ENCODE measurements around the gene PEAK1. TPM values are rescaled to one million over a fixed set of nuclear protein-coding genes. Genes with fewer than 3 reads are reported as not detected.

The PEAK1 gene
- total and polyA plus RNA-seq, 10 of the 15 experiments (the other 5 are each of a cell fraction or from before 2014, with no cell fraction given) = 0.62 to 24.2 (median 11.2) TPM

GRCh38 chr15:77075528-77075927 lies 344.4 kb downstream of the PEAK1 start:
- H3K4me1 ChIP-seq (ENCODE audit: control insufficient read depth, insufficient read depth, low read length) = peaks cover 3% of the 10 kb centered on the region; the same call in 1 of the 2 replicates
- no peak overlapping the region for H3K4me3 ChIP-seq
- H3K9ac ChIP-seq (ENCODE audit: control insufficient read depth, insufficient read depth, low read length) = no peak overlapping the region
- no peaks in the 10 kb centered on the region; a peak in 1 of 4 replicates for H3K27me3 ChIP-seq (replicated peaks in 1 of 2; ENCODE audit: control insufficient read depth in 2 of 2, insufficient read depth in 2 of 2, low read length in 1 of 2)
- H3K27ac ChIP-seq (ENCODE audit: control insufficient read depth, insufficient read depth) = no peak overlapping the region
- TF ChIP-seq SIX5 (IDR thresholded peaks at IDR 0.05; ENCODE audit: low read depth, low read length, severe bottlenecking) = no peak
- TF ChIP-seq MEF2A (IDR thresholded peaks at IDR 0.05; ENCODE audit: insufficient read depth, low read depth, low read length) = no peak
- no peak for TF ChIP-seq CHD4 (IDR thresholded peaks at IDR 0.05)
- TF ChIP-seq RBBP5 (conservative IDR thresholded peaks at IDR 0.05) = no peak
- no peak for TF ChIP-seq CHD2 (IDR thresholded peaks at IDR 0.05; ENCODE audit: borderline replicate concordance, low read depth, low read length)
- no peak for TF ChIP-seq NR2C2 (IDR thresholded peaks at IDR 0.05; ENCODE audit: borderline replicate concordance, control insufficient read depth, insufficient read length, low read depth)
- no peak for TF ChIP-seq SPI1 (IDR thresholded peaks at IDR 0.05; ENCODE audit: borderline replicate concordance, insufficient read depth, low read depth, low read length)
- no peak for TF ChIP-seq ETV6 (conservative IDR thresholded peaks at IDR 0.05 in 1 of 2, IDR thresholded peaks at IDR 0.05 in 1 of 2; ENCODE audit: borderline replicate concordance in 1 of 2, low read depth in 1 of 2)
- no TSS peak for BruUV-seq (replicated peaks)
- CTCF ChIA-PET = interaction anchor here (0.6 to 1.3 kb wide), 2 partner anchors 9 to 424 kb away, joined by 3 read pairs; no protein-coding TSS in a partner anchor
- ATAC-seq (no peak), FAIRE-seq (no peak), DNase-seq (ENCODE audit: low read depth, low spot score) (no peak)
- H4K20me1 ChIP-seq (ENCODE audit: control insufficient read depth, insufficient read depth) = no peaks in the 10 kb centered on the region
- H3K36me3 ChIP-seq (ENCODE audit: control insufficient read depth in 2 of 2, insufficient read depth in 2 of 2, low read length in 1 of 2) = no peaks in the 10 kb centered on the region
- peaks cover 3% of the 10 kb centered on the region for H3K79me2 ChIP-seq (ENCODE audit: control insufficient read depth, insufficient read depth, low read length)
- in situ Hi-C loops (cut with MboI) = no loop called here
- RAD21 ChIA-PET (ENCODE audit: unreplicated experiment) = no interaction called here
- SMC1A ChIA-PET (ENCODE audit: uncharacterized antibody, unreplicated experiment) = no interaction called here
- 67% methylated on average over 9 of the region's 9 CpGs for WGBS (ENCODE audit: insufficient coverage, insufficient replicate concordance, low lambda C conversion rate, missing lambda C conversion rate)
- H3K9me3 ChIP-seq (replicated peaks; ENCODE audit: control insufficient read depth, insufficient read depth, low read length) = no peaks in the 10 kb centered on the region
- no peak overlapping the region for H2AFZ ChIP-seq (ENCODE audit: control insufficient read depth, low read depth, low read length)
- H3K4me2 ChIP-seq (ENCODE audit: control insufficient read depth, insufficient read depth) = no peak overlapping the region
- POLR2A ChIA-PET = no interaction called here
- intact Hi-C loops (cut with micrococcal nuclease; ENCODE audit: unreplicated experiment) = no loop called here

- peaks cover 10% of the 10 kb centered on the region; the same call in 1 of the 2 replicates for H3K4me1 ChIP-seq (ENCODE audit: control insufficient read depth, insufficient read depth, low read length)
- DNase-seq (ENCODE audit: low read depth, low spot score) (no peak), ATAC-seq (no peak), FAIRE-seq (no peak)
- no peak overlapping the region for H3K9ac ChIP-seq (ENCODE audit: control insufficient read depth, insufficient read depth, low read length)
- BruUV-seq (replicated peaks) = no TSS peak
- H3K4me3 ChIP-seq = no peak overlapping the region
- WGBS (ENCODE audit: insufficient coverage, insufficient replicate concordance, low lambda C conversion rate, missing lambda C conversion rate) = 58% methylated on average over 2 of the region's 2 CpGs
- CTCF ChIA-PET = interaction anchor here (1.1 kb wide), 1 partner anchor 104 kb away, joined by 3 read pairs; no protein-coding TSS in a partner anchor
- SMC1A ChIA-PET (ENCODE audit: uncharacterized antibody, unreplicated experiment) = interaction anchor here (1.0 to 1.2 kb wide), 3 partner anchors 14 to 42 kb away, joined by 3 to 4 read pairs (median 3); no protein-coding TSS in a partner anchor
- POLR2A ChIA-PET = no interaction called here
- no peak overlapping the region for H3K27ac ChIP-seq (ENCODE audit: control insufficient read depth, insufficient read depth)
- H3K27me3 ChIP-seq (replicated peaks in 1 of 2; ENCODE audit: control insufficient read depth in 2 of 2, insufficient read depth in 2 of 2, low read length in 1 of 2) = no peaks in the 10 kb centered on the region; a peak in 1 of 4 replicates
- in situ Hi-C loops (cut with MboI) (no loop called here), intact Hi-C loops (cut with micrococcal nuclease; ENCODE audit: unreplicated experiment) (no loop called here)
- H3K36me3 ChIP-seq (ENCODE audit: control insufficient read depth in 2 of 2, insufficient read depth in 2 of 2, low read length in 1 of 2) = no peaks in the 10 kb centered on the region
- H3K9me3 ChIP-seq (replicated peaks; ENCODE audit: control insufficient read depth, insufficient read depth, low read length) = no peaks in the 10 kb centered on the region
- H3K4me2 ChIP-seq (ENCODE audit: control insufficient read depth, insufficient read depth) = no peak overlapping the region
- H2AFZ ChIP-seq (ENCODE audit: control insufficient read depth, low read depth, low read length) = no peak overlapping the region
- RAD21 ChIA-PET (ENCODE audit: unreplicated experiment) = no interaction called here
- H3K79me2 ChIP-seq (ENCODE audit: control insufficient read depth, insufficient read depth, low read length) = peaks cover 15% of the 10 kb centered on the region
- no peaks in the 10 kb centered on the region for H4K20me1 ChIP-seq (ENCODE audit: control insufficient read depth, insufficient read depth)
- TF ChIP-seq GABPA (IDR thresholded peaks at IDR 0.05; ENCODE audit: low read depth) = no peak
- no peak for TF ChIP-seq ATF3 (IDR thresholded peaks at IDR 0.05; ENCODE audit: borderline replicate concordance, extremely low read depth, low read depth, low read length)
- TF ChIP-seq CREB1 (IDR thresholded peaks at IDR 0.05; ENCODE audit: low read depth) = no peak
- TF ChIP-seq ZNF217 (IDR thresholded peaks at IDR 0.05) = no peak
- no peak for TF ChIP-seq RB1 (IDR thresholded peaks at IDR 0.05; ENCODE audit: borderline replicate concordance)
- no peak for TF ChIP-seq KAT2A (conservative IDR thresholded peaks at IDR 0.05; ENCODE audit: control insufficient read depth, low read depth, low read length)
Observed at GRCh38 chr15:77074350-77074749, 345.6 kb downstream of the PEAK1 start.

Measured in GM12878 (cell line).